G401.6 (cell line): ENCODE data around the gene PIAS3.
A peak's percentile ranks its signal among the peaks of the same experiment; 100 is the strongest.
"Not testable (repeated sequence)": the region's sequence is repeated elsewhere in the genome, so short reads cannot be mapped to it uniquely, and the experiment has no call there.

Experiments
- FAIRE-seq: peaks from 2 replicates; lab custom pipeline; 2012; peaks lifted over from hg19 to GRCh38; lab: Jason Lieb, UNC

The PIAS3 gene

DNA sequence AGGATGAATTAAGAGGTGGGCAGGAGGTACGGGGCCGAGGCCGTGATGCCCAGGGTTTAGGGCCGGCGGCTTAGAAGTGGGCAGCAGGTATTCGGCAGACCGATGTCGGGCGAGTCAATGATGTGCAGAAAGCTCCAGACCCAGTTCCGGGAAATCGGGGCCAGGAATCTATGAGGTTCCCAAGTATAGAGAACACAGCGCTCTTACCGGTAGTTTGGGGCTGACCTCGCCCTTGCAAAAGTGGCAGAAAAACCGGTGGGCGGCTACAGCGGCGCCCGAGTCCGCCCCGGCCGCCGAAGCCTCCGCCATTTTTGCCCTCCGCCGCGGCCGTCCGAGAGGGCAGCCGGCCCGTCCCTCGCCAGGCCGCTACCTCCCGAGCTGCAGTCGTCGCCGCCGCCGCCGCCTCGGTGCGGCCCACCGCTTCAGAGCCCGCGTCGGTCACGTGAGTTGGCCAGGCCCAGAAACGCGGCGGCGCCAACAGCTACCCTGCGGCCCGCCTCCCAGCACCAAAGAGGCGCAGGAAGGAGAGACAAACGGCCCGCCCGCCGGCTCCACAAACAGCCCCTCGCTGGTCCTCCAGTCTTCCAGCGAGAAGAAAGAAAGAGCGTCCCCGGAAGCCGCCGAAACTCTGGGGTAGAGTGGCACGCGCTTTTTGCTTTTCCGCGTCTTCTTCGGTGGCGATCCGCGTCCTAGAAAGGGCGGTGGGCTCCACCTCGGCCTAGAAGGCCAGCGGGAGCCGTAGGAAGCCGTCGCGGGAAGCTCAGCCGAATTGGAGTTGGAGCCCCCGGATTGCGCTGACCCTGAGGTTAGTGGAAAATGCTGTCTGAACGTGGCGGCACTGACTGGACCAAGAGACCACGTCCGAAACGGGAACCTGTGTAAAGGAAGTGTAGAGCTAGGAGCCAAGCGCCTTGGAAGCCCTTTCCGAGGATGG, 35.0 kb downstream of the PIAS3 start, which contains the start of the genes POLR3C and RNF115:
Gene POLR3C (plus strand): TSS at position 636 of the 934 bp plus-strand sequence. CDS start 1,577 bp downstream, outside the sequence.
Gene RNF115 (minus strand): TSS at position 531 of the 934 bp plus-strand sequence. CDS start 222 bp downstream, at position 309.
- FAIRE-seq: peak; percentile 36

DNA sequence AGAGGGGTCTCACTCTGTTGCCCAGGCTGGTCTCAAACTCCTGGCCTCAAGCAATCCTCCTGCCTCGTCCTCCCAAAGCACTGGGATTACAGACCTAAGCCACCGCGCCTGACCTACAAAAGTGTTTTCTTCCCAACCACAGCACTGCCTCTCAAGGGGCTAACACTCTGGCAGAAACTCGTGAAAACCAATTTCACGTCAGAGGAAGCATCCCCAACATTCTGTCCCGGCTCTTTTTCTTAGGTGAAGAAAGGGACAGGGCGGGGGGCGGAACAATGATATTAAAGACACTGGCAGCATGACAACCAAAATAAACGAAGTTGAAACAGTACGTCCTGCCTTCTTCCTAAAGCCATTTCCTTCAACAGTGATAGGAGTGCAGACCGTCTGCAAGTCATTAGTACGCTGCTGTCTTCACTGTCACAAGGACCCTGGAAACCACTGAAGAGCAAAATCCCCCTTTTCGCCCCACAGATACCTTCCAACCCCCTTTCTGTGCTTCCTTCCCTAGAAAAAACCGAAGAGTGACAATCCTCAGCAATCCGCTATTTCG, 36.0 kb downstream of the PIAS3 start:
- not testable (repeated sequence) for FAIRE-seq

- not testable (repeated sequence) for FAIRE-seq
Observed at GRCh38 chr1:145818095-145818494, 40.8 kb downstream of the PIAS3 start.

DNA sequence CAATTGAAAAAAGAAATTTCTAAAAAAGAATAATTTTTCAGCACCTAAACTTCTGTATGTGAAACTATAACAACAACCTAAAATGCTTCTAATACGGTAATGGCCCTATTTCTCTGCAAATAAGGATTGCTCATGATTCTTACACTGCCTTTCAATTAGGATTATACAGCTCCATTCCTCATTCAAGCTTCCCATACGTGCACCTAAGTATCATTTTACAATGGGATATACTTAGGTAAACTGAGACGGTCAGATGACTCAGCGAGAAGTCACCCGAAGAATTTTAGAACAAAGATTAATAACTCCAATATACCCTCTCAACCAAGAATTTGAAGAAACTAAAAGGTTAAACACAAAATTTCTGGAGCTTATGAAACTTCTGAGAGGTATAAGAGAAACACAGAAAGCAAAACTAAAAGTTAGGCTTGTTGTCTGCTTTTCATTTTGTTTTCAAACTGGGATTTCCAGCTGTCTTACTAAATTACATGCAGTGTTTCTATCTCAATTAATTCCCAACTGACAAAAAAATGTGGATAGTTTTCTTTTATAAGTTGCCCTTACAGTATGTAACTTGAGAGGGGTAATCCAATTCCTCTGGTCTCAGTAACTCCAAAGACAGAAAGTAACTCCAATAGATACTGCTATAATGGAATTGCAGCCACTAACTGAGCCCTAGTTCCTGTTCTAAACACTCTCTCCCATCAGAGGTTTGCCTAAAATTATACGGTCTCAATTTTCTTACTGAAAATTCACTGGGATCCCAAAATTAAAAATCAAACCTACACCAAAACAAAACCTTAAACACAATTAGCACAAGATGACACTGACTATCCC, 45.7 kb downstream of the PIAS3 start:
- not testable (repeated sequence) for FAIRE-seq

DNA sequence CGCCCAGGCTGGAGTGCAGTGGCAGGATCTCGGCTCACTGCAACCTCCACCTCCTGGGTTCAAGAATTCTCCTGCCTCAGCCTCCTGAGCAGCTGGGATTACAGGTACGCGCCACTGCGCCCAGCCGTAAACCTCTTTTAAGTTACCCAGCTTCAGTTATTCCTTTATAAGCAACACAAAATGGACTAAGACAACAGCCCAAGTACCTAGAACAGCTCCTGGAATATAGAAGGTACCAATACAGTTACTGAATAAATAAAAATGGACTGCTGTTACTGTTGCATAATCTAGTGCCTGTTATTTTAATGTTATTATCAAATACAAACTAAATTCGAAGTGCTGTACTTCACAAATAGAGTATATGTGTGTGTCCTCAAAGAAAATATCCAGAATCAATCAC, 52.0 kb downstream of the PIAS3 start:
- no peak for FAIRE-seq

DNA sequence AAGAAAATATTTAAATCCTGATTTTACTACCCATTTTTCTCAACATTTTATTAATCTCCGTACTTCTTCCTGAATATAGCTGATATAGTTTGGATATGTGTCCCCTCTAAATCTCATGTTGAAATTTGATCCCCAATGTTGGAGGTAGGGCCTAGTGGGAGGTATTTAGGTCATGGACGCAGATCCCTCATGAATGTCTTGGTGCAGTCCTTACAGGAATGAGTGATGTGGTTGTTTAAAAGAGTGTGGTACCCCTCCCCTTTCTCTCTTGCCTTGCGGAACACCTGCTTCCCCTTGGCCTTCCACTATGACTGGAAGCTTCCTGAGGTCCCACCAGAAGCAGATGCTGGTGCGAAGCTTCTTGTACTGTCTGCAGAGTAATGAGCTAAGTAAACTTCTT, 52.5 kb downstream of the PIAS3 start:
- no peak for FAIRE-seq

GRCh38 chr1:145805057-145805456, 53.8 kb downstream of the PIAS3 start:
- FAIRE-seq: no peak

DNA sequence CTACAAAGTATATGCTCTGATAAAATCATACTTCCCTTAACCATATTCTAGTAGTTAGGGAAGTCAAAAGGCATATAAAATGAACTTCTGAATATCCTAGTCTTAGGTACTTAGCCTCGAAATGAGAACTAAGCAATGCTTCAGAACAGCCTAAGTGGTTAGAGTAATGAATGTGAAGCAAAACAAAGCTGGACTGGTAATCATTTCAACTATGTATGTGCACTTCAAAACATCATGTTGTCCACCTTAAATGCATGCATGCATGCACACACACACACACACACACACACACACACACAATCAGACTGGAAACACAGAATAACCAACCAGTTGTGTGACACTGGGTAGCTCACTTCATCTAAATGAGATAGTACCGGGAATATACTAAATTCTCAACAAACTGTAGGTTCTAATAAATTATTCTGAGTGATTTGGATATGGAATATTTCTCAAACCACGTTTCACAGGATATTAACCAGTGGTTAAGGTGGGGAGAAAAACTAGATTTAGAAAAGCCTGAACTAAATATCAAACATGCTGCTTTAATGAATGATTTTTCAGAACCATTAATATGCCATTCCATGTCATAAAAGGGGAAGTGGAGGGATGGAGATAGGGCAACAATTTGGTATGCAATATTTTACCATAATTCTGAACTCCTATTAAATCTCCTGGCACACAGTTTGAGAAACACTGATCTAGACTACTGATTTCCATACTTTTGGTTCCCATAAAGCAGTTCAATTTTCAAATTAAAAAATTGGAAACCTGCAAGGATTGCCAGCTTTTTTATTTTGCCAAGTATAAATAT, 54.4 kb downstream of the PIAS3 start:
- no peak for FAIRE-seq

DNA sequence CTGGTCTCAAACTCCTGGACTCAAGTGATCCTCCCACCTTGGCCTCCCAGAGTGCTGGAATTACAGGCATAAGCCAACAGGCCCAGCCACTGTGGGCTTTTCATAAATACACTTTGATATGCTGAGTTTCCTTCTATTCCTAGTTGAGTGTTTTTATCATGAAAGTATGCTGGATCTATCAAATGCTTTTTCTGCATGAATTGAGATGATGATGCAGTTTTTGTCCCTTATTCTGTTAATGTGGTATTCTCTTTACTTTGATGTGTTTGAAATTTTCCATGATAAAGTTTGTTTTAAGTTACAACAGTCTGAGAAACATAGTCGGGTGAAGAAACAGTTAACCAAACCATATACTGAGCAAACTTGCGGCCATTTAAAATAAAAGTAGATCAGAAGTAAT, 59.1 kb downstream of the PIAS3 start:
- no peak for FAIRE-seq
